K562 (cell line): ENCODE measurements around the gene HMCES. TPM values are rescaled to one million over a fixed set of nuclear protein-coding genes. Genes with fewer than 3 reads are reported as not detected.

Experiments
- ADNP ChIP-seq: fragments of 200-800 bp; sonication (Bioruptor generic); IDR thresholded peaks from 2 replicates; pipeline ENCODE4 v1.6.1; 2016; ENCODE audit warnings: missing genetic modification characterization, missing compliant biosample characterization
- CSDE1 ChIP-seq, 2 experiments: fragments of 450-650 bp; IDR thresholded peaks; 2 replicates each; pipeline ENCODE4 v1.6.1; 2016; ENCODE audit warnings: mild to moderate bottlenecking in 1 of 2
- GTF2E2 ChIP-seq: fragments of 200-800 bp; sonication (Bioruptor generic); IDR thresholded peaks from 2 replicates; pipeline ENCODE4 v1.6.1; 2016; ENCODE audit warnings: missing genetic modification characterization, missing compliant biosample characterization
- ILK ChIP-seq: fragments of 450-650 bp; IDR thresholded peaks from 2 replicates; pipeline ENCODE4 v1.6.1; 2016; ENCODE audit warnings: missing genetic modification characterization, low read depth, mild to moderate bottlenecking, missing compliant biosample characterization, moderate library complexity, borderline replicate concordance
- JUN ChIP-seq, 2 experiments: sonication (generic) in 1 of 2; formaldehyde crosslinking in 1 of 2; IDR thresholded peaks; 2 replicates each; pipeline versions ENCODE4 v1.6.1 to v1.8.0; 2012 to 2022; ENCODE audit warnings: borderline replicate concordance in 2 of 2, mild to moderate bottlenecking in 2 of 2, improper control_type of control experiment in 1 of 2, low read depth in 1 of 2, low read length in 1 of 2, missing genetic modification reagents in 1 of 2
- KLF6 ChIP-seq: fragments of 250-450 bp; sonication (Bioruptor Pico); IDR thresholded peaks from 2 replicates; pipeline ENCODE4 v1.4.0; 2020; ENCODE audit warnings: mild to moderate bottlenecking, moderate library complexity, borderline replicate concordance
- MTF1 ChIP-seq: fragments of 250-450 bp; sonication (Bioruptor Pico); IDR thresholded peaks from 2 replicates; pipeline ENCODE4 v1.9.0; 2021; ENCODE audit warnings: moderate library complexity, mild to moderate bottlenecking, inconsistent platforms, borderline replicate concordance
- NBN ChIP-seq: fragments of 450-650 bp; IDR thresholded peaks from 2 replicates; pipeline ENCODE4 v1.6.1; 2016; ENCODE audit warnings: low read depth, mild to moderate bottlenecking
- NFIX ChIP-seq: fragments of 250-450 bp; sonication (Bioruptor Pico); IDR thresholded peaks from 2 replicates; pipeline ENCODE4 v1.4.0; 2020; ENCODE audit warnings: low read depth, mild to moderate bottlenecking, moderate library complexity
- NR2F6 ChIP-seq: fragments of 450-650 bp; formaldehyde crosslinking; IDR thresholded peaks from 2 replicates; pipeline ENCODE4 v1.4.0; 2020; ENCODE audit warnings: mild to moderate bottlenecking
- POLR3A ChIP-seq: IDR thresholded peaks from 2 replicates; pipeline ENCODE4 v1.6.1; 2011; ENCODE audit warnings: borderline replicate concordance, mild to moderate bottlenecking, moderate library complexity; ENCODE audit not compliant: insufficient read length, insufficient read depth; ENCODE audit errors: extremely low read depth
- RFX5 ChIP-seq: IDR thresholded peaks from 2 replicates; pipeline ENCODE4 v1.6.1; 2011; ENCODE audit warnings: low read depth, mild to moderate bottlenecking, improper control_type of control experiment, low read length
- SAFB ChIP-seq: fragments of 200-400 bp; formaldehyde crosslinking; IDR thresholded peaks from 2 replicates; pipeline ENCODE4 v1.6.1; 2017; ENCODE audit warnings: low read depth, low read length, borderline replicate concordance
- SIX5 ChIP-seq, 2 experiments: IDR thresholded peaks; 2 replicates each; pipeline ENCODE4 v1.6.1; 2011; ENCODE audit warnings: low read length in 2 of 2, borderline replicate concordance in 1 of 2, low read depth in 1 of 2, mild to moderate bottlenecking in 1 of 2, moderate library complexity in 1 of 2; ENCODE audit not compliant: insufficient read depth in 1 of 2
- ZBTB8A ChIP-seq: fragments of 450-650 bp; IDR thresholded peaks from 2 replicates; pipeline ENCODE4 v1.6.1; 2018; ENCODE audit warnings: mild to moderate bottlenecking, moderate library complexity; ENCODE audit not compliant: partially characterized antibody
- ZNF197 ChIP-seq: fragments of 200-800 bp; sonication (Bioruptor generic); IDR thresholded peaks from 2 replicates; pipeline ENCODE4 v1.6.1; 2016; ENCODE audit warnings: low read depth, missing genetic modification characterization, missing compliant biosample characterization
- ZNF77 ChIP-seq: fragments of 250-450 bp; sonication (Bioruptor Pico); IDR thresholded peaks from 2 replicates; pipeline ENCODE4 v1.5.0; 2020
- ZZZ3 ChIP-seq: fragments of 450-650 bp; IDR thresholded peaks from 2 replicates; pipeline ENCODE4 v1.6.1; 2016; ENCODE audit warnings: antibody characterized with exemption, mild to moderate bottlenecking, moderate library complexity
- polyA plus RNA-seq, 8 experiments: library from polyadenylated mRNA; depleted of rRNA in 4 of 8; stranded (reverse) in 5 of 8; unstranded in 3 of 8; fragments of >200 nt; fragmentation: Nextera tagmentation in 2 of 8; fragmentation: Illumina TruSeq in 1 of 8; extraction: Ambion mirVana in 2 of 8; extraction: Trizol in 1 of 8; gene quantifications; 2 replicates each; pipeline versions ENCODE4 v1.2.1 to v1.2.3, GENCODE V29; 2011 to 2014; ENCODE audit warnings: inconsistent platforms in 1 of 8, missing spikeins in 1 of 8
- total RNA-seq, 7 experiments: library from RNA; depleted of rRNA in 6 of 7; stranded (reverse); fragments of >200 nt in 6 of 7; fragmentation: Illumina TruSeq in 2 of 7; extraction: Trizol in 2 of 7; gene quantifications; 2 replicates each; pipeline versions ENCODE4 v1.2.1 to v1.2.3, GENCODE V29; 2011 to 2021; ENCODE audit warnings: low replicate concordance in 1 of 7
- TF ChIP-seq, protein P1 (sequence below): fragments of 250-450 bp; sonication (Bioruptor Pico); IDR thresholded peaks from 2 replicates; pipeline ENCODE4 v1.4.0; 2020; ENCODE audit warnings: mild to moderate bottlenecking, moderate library complexity, borderline replicate concordance
- TF ChIP-seq, protein P2 (sequence below): fragments of 250-450 bp; sonication (Bioruptor Pico); IDR thresholded peaks from 2 replicates; pipeline ENCODE4 v1.9.0; 2021; ENCODE audit warnings: mild to moderate bottlenecking
- TF ChIP-seq, protein P3 (sequence below): fragments of 450-650 bp; conservative IDR thresholded peaks from 2 replicates; pipeline ENCODE4 v1.6.1; 2016; ENCODE audit warnings: missing genetic modification characterization, low read depth, mild to moderate bottlenecking, control low read depth, missing compliant biosample characterization
- TF ChIP-seq, protein P4 (sequence below): fragments of 450-650 bp; IDR thresholded peaks from 2 replicates; pipeline ENCODE4 v1.6.1; 2016; ENCODE audit warnings: antibody characterized with exemption

The HMCES gene
- total and polyA plus RNA-seq, 9 of the 15 experiments (the other 6 are each of a cell fraction or from before 2014, with no cell fraction given) = 18.8 to 45.3 (median 24.8) TPM

DNA sequence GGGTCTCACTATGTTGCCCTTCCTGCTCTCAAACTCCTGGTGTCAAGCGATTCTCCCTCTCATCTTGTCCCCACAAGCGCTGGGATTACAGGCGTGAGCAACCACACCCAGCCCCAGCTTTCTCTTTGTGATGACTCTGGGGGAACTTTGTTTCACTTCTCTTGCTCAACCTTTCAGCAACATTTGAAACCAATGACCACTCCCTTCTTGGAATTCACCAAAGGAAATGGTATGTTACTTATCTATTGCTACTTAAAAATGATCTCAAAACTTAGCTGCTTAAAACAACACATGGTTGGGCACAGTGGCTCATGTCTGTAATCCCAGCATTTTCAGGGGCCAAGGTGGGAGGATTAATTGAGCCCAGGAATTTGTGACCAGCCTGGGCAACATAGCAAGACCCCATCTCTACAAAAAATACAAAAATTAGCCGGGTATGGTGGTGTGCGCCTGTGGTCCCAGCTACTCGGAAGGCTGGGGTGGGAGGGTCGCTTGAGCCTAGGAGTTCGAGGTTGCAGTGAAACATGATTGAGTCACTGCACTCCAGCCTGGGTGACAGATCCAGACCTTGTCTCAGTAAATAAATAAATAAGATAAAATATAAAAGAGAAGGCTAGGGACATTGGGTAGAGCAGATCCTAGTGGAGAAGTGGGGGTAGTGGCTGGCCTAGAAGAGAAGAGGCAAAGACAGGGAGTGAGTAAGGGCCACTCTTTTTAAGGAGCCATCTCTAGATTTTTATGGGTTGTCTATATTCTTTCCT lies 39.5 kb upstream of the HMCES start (continued):
- TF ChIP-seq, protein P1, sequence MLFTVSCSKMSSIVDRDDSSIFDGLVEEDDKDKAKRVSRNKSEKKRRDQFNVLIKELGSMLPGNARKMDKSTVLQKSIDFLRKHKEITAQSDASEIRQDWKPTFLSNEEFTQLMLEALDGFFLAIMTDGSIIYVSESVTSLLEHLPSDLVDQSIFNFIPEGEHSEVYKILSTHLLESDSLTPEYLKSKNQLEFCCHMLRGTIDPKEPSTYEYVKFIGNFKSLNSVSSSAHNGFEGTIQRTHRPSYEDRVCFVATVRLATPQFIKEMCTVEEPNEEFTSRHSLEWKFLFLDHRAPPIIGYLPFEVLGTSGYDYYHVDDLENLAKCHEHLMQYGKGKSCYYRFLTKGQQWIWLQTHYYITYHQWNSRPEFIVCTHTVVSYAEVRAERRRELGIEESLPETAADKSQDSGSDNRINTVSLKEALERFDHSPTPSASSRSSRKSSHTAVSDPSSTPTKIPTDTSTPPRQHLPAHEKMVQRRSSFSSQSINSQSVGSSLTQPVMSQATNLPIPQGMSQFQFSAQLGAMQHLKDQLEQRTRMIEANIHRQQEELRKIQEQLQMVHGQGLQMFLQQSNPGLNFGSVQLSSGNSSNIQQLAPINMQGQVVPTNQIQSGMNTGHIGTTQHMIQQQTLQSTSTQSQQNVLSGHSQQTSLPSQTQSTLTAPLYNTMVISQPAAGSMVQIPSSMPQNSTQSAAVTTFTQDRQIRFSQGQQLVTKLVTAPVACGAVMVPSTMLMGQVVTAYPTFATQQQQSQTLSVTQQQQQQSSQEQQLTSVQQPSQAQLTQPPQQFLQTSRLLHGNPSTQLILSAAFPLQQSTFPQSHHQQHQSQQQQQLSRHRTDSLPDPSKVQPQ (CRISPR knock-in tag) = no peak
- no peak for TF ChIP-seq ZNF77 (CRISPR knock-in tag)
- peak; percentile 56; the same call in 1 of the 2 replicates for TF ChIP-seq KLF6 (CRISPR knock-in tag)
- TF ChIP-seq, protein P2, sequence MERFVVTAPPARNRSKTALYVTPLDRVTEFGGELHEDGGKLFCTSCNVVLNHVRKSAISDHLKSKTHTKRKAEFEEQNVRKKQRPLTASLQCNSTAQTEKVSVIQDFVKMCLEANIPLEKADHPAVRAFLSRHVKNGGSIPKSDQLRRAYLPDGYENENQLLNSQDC (CRISPR knock-in tag) = no peak
- no peak for TF ChIP-seq CSDE1 (IDR thresholded peaks at IDR 0.05)
- no peak for TF ChIP-seq ZZZ3
- TF ChIP-seq POLR3A = no peak
- TF ChIP-seq NBN = no peak
- no peak for TF ChIP-seq SIX5 (IDR thresholded peaks at IDR 0.05; ENCODE audit: borderline replicate concordance in 1 of 2, insufficient read depth in 1 of 2, low read depth in 1 of 2, low read length in 2 of 2)
- no peak for TF ChIP-seq ZNF197
- TF ChIP-seq SAFB = no peak
- TF ChIP-seq, protein P3, sequence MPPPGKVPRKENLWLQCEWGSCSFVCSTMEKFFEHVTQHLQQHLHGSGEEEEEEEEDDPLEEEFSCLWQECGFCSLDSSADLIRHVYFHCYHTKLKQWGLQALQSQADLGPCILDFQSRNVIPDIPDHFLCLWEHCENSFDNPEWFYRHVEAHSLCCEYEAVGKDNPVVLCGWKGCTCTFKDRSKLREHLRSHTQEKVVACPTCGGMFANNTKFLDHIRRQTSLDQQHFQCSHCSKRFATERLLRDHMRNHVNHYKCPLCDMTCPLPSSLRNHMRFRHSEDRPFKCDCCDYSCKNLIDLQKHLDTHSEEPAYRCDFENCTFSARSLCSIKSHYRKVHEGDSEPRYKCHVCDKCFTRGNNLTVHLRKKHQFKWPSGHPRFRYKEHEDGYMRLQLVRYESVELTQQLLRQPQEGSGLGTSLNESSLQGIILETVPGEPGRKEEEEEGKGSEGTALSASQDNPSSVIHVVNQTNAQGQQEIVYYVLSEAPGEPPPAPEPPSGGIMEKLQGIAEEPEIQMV (tag) = 0 out of 2 replicates have a peak, but pooled peaks have one; percentile 19
- TF ChIP-seq NFIX = no peak
- no peak for TF ChIP-seq GTF2E2 (tag)
- no peak for TF ChIP-seq ILK (tag)
- no peak for TF ChIP-seq MTF1 (CRISPR knock-in tag)
- no peak for TF ChIP-seq RFX5
- no peak for TF ChIP-seq ZBTB8A
- no peak; the same call in 1 of the 2 replicates for TF ChIP-seq JUN (IDR thresholded peaks at IDR 0.05; ENCODE audit: borderline replicate concordance, low read depth, low read length)
- no peak for TF ChIP-seq JUN (CRISPR knock-in tag; IDR thresholded peaks at IDR 0.05; ENCODE audit: borderline replicate concordance)
- peak; percentile 85 for TF ChIP-seq ADNP
- TF ChIP-seq, protein P4, sequence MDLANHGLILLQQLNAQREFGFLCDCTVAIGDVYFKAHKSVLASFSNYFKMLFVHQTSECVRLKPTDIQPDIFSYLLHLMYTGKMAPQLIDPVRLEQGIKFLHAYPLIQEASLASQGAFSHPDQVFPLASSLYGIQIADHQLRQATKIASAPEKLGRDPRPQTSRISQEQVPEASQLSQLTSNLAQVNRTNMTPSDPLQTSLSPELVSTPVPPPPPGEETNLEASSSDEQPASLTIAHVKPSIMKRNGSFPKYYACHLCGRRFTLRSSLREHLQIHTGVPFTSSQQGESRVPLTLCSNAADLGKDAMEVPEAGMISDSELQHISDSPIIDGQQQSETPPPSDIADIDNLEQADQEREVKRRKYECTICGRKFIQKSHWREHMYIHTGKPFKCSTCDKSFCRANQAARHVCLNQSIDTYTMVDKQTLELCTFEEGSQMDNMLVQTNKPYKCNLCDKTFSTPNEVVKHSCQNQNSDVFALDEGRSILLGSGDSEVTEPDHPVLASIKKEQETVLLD = no peak
- no peak for TF ChIP-seq NR2F6
